SK-N-SH (cell line): ENCODE measurements around the gene RARA. TPM values are rescaled to one million over a fixed set of nuclear protein-coding genes. Genes with fewer than 3 reads are reported as not detected.
A peak's percentile ranks its signal among the peaks of the same experiment; 100 is the strongest.

Experiments used
- CTCF ChIA-PET: fragments of 300-600, 350-600 bp; formaldehyde crosslinking; extraction: SDS; loops from one replicate; lab custom pipeline; 2021; lab: Yijun Ruan, JAX
- POLR2A ChIA-PET: fragments of 350-600 bp; sonication (Branson Sonifier 250); formaldehyde crosslinking; extraction: SDS; loops from one replicate; lab custom pipeline; 2020; ENCODE audit warnings: antibody characterized with exemption, inconsistent platforms; lab: Yijun Ruan, JAX
- DNase-seq: peaks from one replicate; pipeline ENCODE4 v3.0.0; 2012
- H2AFZ ChIP-seq: fragments of 200-600 bp; sonication (generic); 2 replicates; pipeline ENCODE4 v1.8.1; 2016; ENCODE audit warnings: antibody characterized with exemption, mild to moderate bottlenecking, low read depth
- H3F3A ChIP-seq: fragments of 200-600 bp; sonication (generic); replicated peaks from 2 replicates; pipeline ENCODE3; 2016; ENCODE audit warnings: antibody characterized with exemption, mild to moderate bottlenecking; ENCODE audit not compliant: insufficient read depth
- H3K27ac ChIP-seq, 2 experiments: fragments of 200-500 bp in 1 of 2; fragments of 200-600 bp in 1 of 2; sonication (Bioruptor generic) in 1 of 2; sonication (generic), shearing (Covaris generic) in 1 of 2; 2 replicates each; pipeline versions ENCODE4 v1.5.1 to v1.6.1; 2014 to 2016; ENCODE audit warnings: low read depth in 2 of 2, inconsistent platforms in 1 of 2, low read length in 1 of 2, mild to moderate bottlenecking in 1 of 2, mixed read lengths in 1 of 2
- H3K27me3 ChIP-seq: fragments of 200-600 bp; sonication (generic), shearing (Covaris generic); 2 replicates; pipeline ENCODE4 v1.6.1; 2016; ENCODE audit warnings: mixed run types; ENCODE audit not compliant: insufficient read depth
- H3K36me3 ChIP-seq, 2 experiments: fragments of 200-500 bp in 1 of 2; fragments of 200-600 bp in 1 of 2; sonication (Bioruptor generic) in 1 of 2; sonication (generic) in 1 of 2; replicated peaks in 1 of 2; 2 replicates each; pipeline versions ENCODE3 to v1.5.1; 2014 to 2016; ENCODE audit warnings: low read length in 1 of 2, mild to moderate bottlenecking in 1 of 2; ENCODE audit not compliant: insufficient read depth in 2 of 2, control insufficient read depth in 1 of 2
- H3K4me1 ChIP-seq, 2 experiments: fragments of 200-500 bp in 1 of 2; fragments of 200-600 bp in 1 of 2; sonication (Bioruptor generic) in 1 of 2; sonication (generic), shearing (Covaris generic) in 1 of 2; 2 replicates each; pipeline versions ENCODE4 v1.5.1 to v1.6.1; 2014 to 2016; ENCODE audit warnings: low read depth in 1 of 2, low read length in 1 of 2, mixed run types in 1 of 2; ENCODE audit not compliant: insufficient read depth in 2 of 2, control insufficient read depth in 1 of 2
- H3K4me2 ChIP-seq: fragments of 200-600 bp; sonication (generic), shearing (Covaris generic); 2 replicates; pipeline ENCODE4 v1.6.1; 2017; ENCODE audit warnings: mixed run types
- H3K4me3 ChIP-seq, 2 experiments: fragments of 200-500 bp in 1 of 2; fragments of 200-600 bp in 1 of 2; sonication (Bioruptor generic) in 1 of 2; sonication (generic), shearing (Covaris generic) in 1 of 2; 2 replicates each; pipeline versions ENCODE4 v1.5.1 to v1.8.1; 2014 to 2016; ENCODE audit warnings: low read depth in 2 of 2, inconsistent platforms in 1 of 2, low read length in 1 of 2, mild to moderate bottlenecking in 1 of 2, mixed read lengths in 1 of 2, moderate library complexity in 1 of 2
- H3K79me2 ChIP-seq: fragments of 200-600 bp; sonication (generic); 2 replicates; pipeline ENCODE4 v1.8.1; 2017; ENCODE audit warnings: mild to moderate bottlenecking; ENCODE audit not compliant: insufficient read depth
- H3K9ac ChIP-seq: fragments of 200-600 bp; sonication (generic); 2 replicates; pipeline ENCODE4 v1.6.1; 2017; ENCODE audit warnings: mixed run types
- H3K9me2 ChIP-seq: fragments of 200-600 bp; sonication (generic); 2 replicates; pipeline ENCODE4 v1.6.1; 2017; ENCODE audit warnings: mixed run types
- H3K9me3 ChIP-seq: fragments of 200-600 bp; sonication (generic); 2 replicates; pipeline ENCODE4 v1.6.1; 2017; ENCODE audit warnings: mixed run types, mild to moderate bottlenecking, moderate library complexity
- H4K20me1 ChIP-seq: fragments of 200-600 bp; sonication (generic); 2 replicates; pipeline ENCODE4 v1.6.1; 2017; ENCODE audit warnings: mild to moderate bottlenecking, mixed run types; ENCODE audit not compliant: insufficient read depth
- CHD2 ChIP-seq: fragments of 150-350 bp; IDR thresholded peaks from 2 replicates; pipeline ENCODE4 v1.6.1; 2018; ENCODE audit warnings: low read length; ENCODE audit not compliant: partially characterized antibody
- CTCF ChIP-seq: fragments of 200-600 bp; sonication (generic); IDR thresholded peaks from 2 replicates; pipeline ENCODE4 v1.6.1; 2017; ENCODE audit warnings: antibody characterized with exemption, mild to moderate bottlenecking, moderate library complexity
- EP300 ChIP-seq, 2 experiments: IDR thresholded peaks; 2 replicates each; pipeline versions ENCODE4 v1.4.0 to v1.6.1; 2012; ENCODE audit warnings: borderline replicate concordance in 1 of 2, low read depth in 1 of 2, low read length in 1 of 2
- MXI1 ChIP-seq: IDR thresholded peaks from 2 replicates; pipeline ENCODE4 v1.6.1; 2012; ENCODE audit warnings: mild to moderate bottlenecking, low read depth, low read length, improper control_type of control experiment
- RAD21 ChIP-seq: IDR thresholded peaks from 2 replicates; pipeline ENCODE4 v1.6.1; 2012; ENCODE audit warnings: mild to moderate bottlenecking, low read length
- RFX5 ChIP-seq: IDR thresholded peaks from 2 replicates; pipeline ENCODE4 v1.6.1; 2012; ENCODE audit warnings: mild to moderate bottlenecking, improper control_type of control experiment, low read length
- RXRA ChIP-seq: IDR thresholded peaks from 2 replicates; pipeline ENCODE4 v1.4.0; 2012; ENCODE audit warnings: low read depth, mild to moderate bottlenecking, borderline replicate concordance
- TAF1 ChIP-seq: IDR thresholded peaks from 2 replicates; pipeline ENCODE4 v1.6.1; 2012; ENCODE audit warnings: low read depth, mild to moderate bottlenecking, low read length, moderate library complexity, borderline replicate concordance
- WGBS: methylation state at CpG from one replicate; pipeline ENCODE4 v1.1.6; 2017; ENCODE audit warnings: low lambda C conversion rate; 5-methylcytosine and 5-hydroxymethylcytosine counted together
- polyA plus RNA-seq, 3 experiments: library from polyadenylated mRNA; depleted of rRNA; stranded (reverse); fragments of >200 nt; gene quantifications; 2 replicates each; pipeline ENCODE4 v1.2.3, GENCODE V29; 2012
- TF ChIP-seq, protein P1 (sequence below): IDR thresholded peaks from 2 replicates; pipeline ENCODE4 v1.4.0; 2012; ENCODE audit warnings: low read depth, borderline replicate concordance

The RARA gene
- polyA plus RNA-seq, 1 of the 3 experiments (the other 2 are of a cell fraction), result 13.3 TPM

DNA sequence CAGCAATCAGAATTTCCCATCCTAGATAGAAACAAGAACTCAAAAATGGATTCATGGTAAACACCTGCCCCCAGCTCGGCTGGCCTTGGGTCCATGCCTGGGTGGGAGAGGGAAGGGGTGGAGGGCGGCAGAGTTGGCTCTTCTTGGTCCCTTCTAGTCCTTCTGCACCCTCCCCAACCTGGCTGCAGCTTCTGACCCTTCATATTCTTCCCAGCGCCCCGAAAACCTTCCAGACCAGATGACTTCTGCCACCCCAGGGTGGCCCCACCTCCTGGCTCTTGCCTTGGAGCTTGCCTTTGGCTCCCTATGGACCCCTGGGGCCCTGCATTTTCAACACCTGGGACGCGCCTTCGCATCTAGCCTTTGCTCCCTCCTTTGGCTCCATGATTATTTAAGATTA, 60.9 kb downstream of the RARA start:
- Histone ChIP-seq H3K4me3 (no peak overlapping the region), H3K36me3 (no peaks in the 10 kb centered on the region), H3K4me1 (no peaks in the 10 kb centered on the region; a peak in 1 of 4 replicates), H3F3A (no peaks in the 10 kb centered on the region), H3K9me2 (no peaks in the 10 kb centered on the region), H2AFZ (no peak overlapping the region), H3K9me3 (no peaks in the 10 kb centered on the region), H3K79me2 (no peaks in the 10 kb centered on the region), H3K27me3 (no peaks in the 10 kb centered on the region), H4K20me1 (no peaks in the 10 kb centered on the region), H3K27ac (no peak overlapping the region), H3K9ac (no peak overlapping the region), H3K4me2 (no peak overlapping the region)
- TF ChIP-seq TAF1, result no peak
- TF ChIP-seq RAD21, result no peak
- TF ChIP-seq RXRA, result no peak
- no peak for TF ChIP-seq RFX5
- POLR2A ChIA-PET, result no interaction called here
- CTCF ChIA-PET, result interaction anchor here (1.2 kb wide), 1 partner anchor 163 kb away, joined by 3 read pairs; no protein-coding TSS in a partner anchor
- no peak for DNase-seq
- 89% methylated on average over 5 of the region's 7 CpGs for WGBS

GRCh38 chr17:40371261-40371929, 62.4 kb downstream of the RARA start:
- Histone ChIP-seq H3K4me3 (no peak overlapping the region), H3K36me3 (no peaks in the 10 kb centered on the region), H3F3A (no peaks in the 10 kb centered on the region), H3K9ac (no peak overlapping the region), H3K4me2 (no peak overlapping the region), H3K9me2 (no peaks in the 10 kb centered on the region), H3K9me3 (no peaks in the 10 kb centered on the region), H4K20me1 (no peaks in the 10 kb centered on the region), H3K27ac (no peak overlapping the region), H2AFZ (no peak overlapping the region), H3K79me2 (no peaks in the 10 kb centered on the region), H3K4me1 (no peaks in the 10 kb centered on the region), H3K27me3 (no peaks in the 10 kb centered on the region)
- WGBS, result 79% methylated on average over 13 of the region's 16 CpGs
- POLR2A ChIA-PET, result no interaction called here
- CTCF ChIA-PET, result interaction anchor here (1.3 to 1.5 kb wide), 3 partner anchors 10 to 68 kb away, joined by 3 to 4 read pairs (median 4); no protein-coding TSS in a partner anchor
- TF ChIP-seq CHD2 (no peak), EP300 (IDR thresholded peaks at IDR 0.05; ENCODE audit: borderline replicate concordance in 1 of 2, low read depth in 1 of 2, low read length in 1 of 2) (no peak), CTCF (no peak), MXI1 (no peak)
- TF ChIP-seq, protein P1, sequence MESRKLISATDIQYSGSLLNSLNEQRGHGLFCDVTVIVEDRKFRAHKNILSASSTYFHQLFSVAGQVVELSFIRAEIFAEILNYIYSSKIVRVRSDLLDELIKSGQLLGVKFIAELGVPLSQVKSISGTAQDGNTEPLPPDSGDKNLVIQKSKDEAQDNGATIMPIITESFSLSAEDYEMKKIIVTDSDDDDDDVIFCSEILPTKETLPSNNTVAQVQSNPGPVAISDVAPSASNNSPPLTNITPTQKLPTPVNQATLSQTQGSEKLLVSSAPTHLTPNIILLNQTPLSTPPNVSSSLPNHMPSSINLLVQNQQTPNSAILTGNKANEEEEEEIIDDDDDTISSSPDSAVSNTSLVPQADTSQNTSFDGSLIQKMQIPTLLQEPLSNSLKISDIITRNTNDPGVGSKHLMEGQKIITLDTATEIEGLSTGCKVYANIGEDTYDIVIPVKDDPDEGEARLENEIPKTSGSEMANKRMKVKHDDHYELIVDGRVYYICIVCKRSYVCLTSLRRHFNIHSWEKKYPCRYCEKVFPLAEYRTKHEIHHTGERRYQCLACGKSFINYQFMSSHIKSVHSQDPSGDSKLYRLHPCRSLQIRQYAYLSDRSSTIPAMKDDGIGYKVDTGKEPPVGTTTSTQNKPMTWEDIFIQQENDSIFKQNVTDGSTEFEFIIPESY, result no peak
- DNase-seq, result peak; percentile 52
